A673 (cell line): ENCODE results near the gene MAML2. TPM values are rescaled to one million over a fixed set of nuclear protein-coding genes. Genes with fewer than 3 reads are reported as not detected.

Experiments
- BruUV-seq: library from RNA; stranded (reverse); fragments of 400-500 nt; replicated peaks from 2 replicates; lab custom pipeline; 2021; lab: Mats Ljungman, UMichigan
- CTCF ChIA-PET: fragments of 300-600 bp; sonication (Branson Sonifier 250); formaldehyde crosslinking; loops from one replicate; lab custom pipeline; 2022; ENCODE audit warnings: antibody characterized with exemption; lab: Charles Lee
- POLR2A ChIA-PET: fragments of 300-600 bp; sonication (Branson Sonifier 250); formaldehyde crosslinking; loops from one replicate; lab custom pipeline; 2022; ENCODE audit warnings: antibody characterized with exemption; ENCODE audit not compliant: low non-redundant PET; lab: Charles Lee
- DNase-seq: peaks from one replicate; pipeline ENCODE4 v3.0.0-alpha.2; 2015; ENCODE audit warnings: low spot score
- H3K27ac ChIP-seq: fragments of 200-600 bp; sonication (generic); 2 replicates; pipeline ENCODE4 v1.5.1; 2016; ENCODE audit warnings: mixed run types, low read depth, mild to moderate bottlenecking, mixed read lengths, antibody characterized with exemption, low read length; ENCODE audit not compliant: poor library complexity, severe bottlenecking
- H3K27me3 ChIP-seq: fragments of 200-600 bp; sonication (generic); replicated peaks from 2 replicates; pipeline ENCODE4 v1.6.1; 2017; ENCODE audit warnings: mixed run types, low read depth, mild to moderate bottlenecking, mixed read lengths, antibody characterized with exemption, low read length; ENCODE audit not compliant: insufficient read depth, poor library complexity
- H3K36me3 ChIP-seq: fragments of 200-600 bp; sonication (generic); 2 replicates; pipeline ENCODE4 v1.6.1; 2016; ENCODE audit warnings: mixed run types, mild to moderate bottlenecking, mixed read lengths, antibody characterized with exemption, low read length; ENCODE audit not compliant: insufficient read depth, poor library complexity, severe bottlenecking
- H3K4me1 ChIP-seq: fragments of 200-600 bp; sonication (generic); 2 replicates; pipeline ENCODE4 v1.6.1; 2017; ENCODE audit warnings: mixed run types, mild to moderate bottlenecking, mixed read lengths, antibody characterized with exemption, low read length; ENCODE audit not compliant: insufficient read depth, poor library complexity, severe bottlenecking
- H3K4me3 ChIP-seq: fragments of 200-600 bp; sonication (generic); 2 replicates; pipeline ENCODE4 v1.5.1; 2016; ENCODE audit warnings: low read depth, mixed run types, mild to moderate bottlenecking, mixed read lengths, low read length; ENCODE audit not compliant: poor library complexity, severe bottlenecking
- H3K9me3 ChIP-seq: fragments of 200-600 bp; sonication (generic); 2 replicates; pipeline ENCODE4 v1.6.1; 2016; ENCODE audit warnings: mixed run types, low read depth, mild to moderate bottlenecking, mixed read lengths, antibody characterized with exemption, low read length; ENCODE audit not compliant: poor library complexity, severe bottlenecking
- EZH2 ChIP-seq: fragments of 200-600 bp; sonication (generic); IDR thresholded peaks from 2 replicates; pipeline ENCODE4 v1.6.1; 2017; ENCODE audit warnings: borderline replicate concordance, low read depth, mild to moderate bottlenecking, mixed read lengths, antibody characterized with exemption, low read length; ENCODE audit not compliant: poor library complexity, severe bottlenecking
- intact Hi-C: fragments of 100-400 bp; cut with micrococcal nuclease; formaldehyde crosslinking; loops from one replicate; pipeline ENCODE4 v1.10.0; 2022; ENCODE audit not compliant: unreplicated experiment
- total RNA-seq: library from RNA; stranded (reverse); gene quantifications from 2 replicates; pipeline ENCODE4 v1.2.3, GENCODE V29; 2021
- TF ChIP-seq, protein P1 (sequence below): fragments of 300-800, 200-600 bp; sonication (generic); conservative IDR thresholded peaks from 2 replicates; pipeline ENCODE4 v1.5.1; 2017; ENCODE audit warnings: low read depth, mild to moderate bottlenecking, antibody characterized with exemption, low read length, moderate library complexity, mixed read lengths

The MAML2 gene
- total RNA-seq, 1 experiment from 2014 or later, result 6.4 TPM

GRCh38 chr11:96054870-96055705, 287.9 kb downstream of the MAML2 start:
- ChIA-PET CTCF (interaction anchor here (0.6 to 2.5 kb wide), 10 partner anchors 37 to 339 kb away, joined by 3 to 55 read pairs (median 4); partner anchors contain the start of gene MAML2), POLR2A (interaction anchor here (0.6 kb wide), 1 partner anchor 176 kb away, joined by 4 read pairs; no protein-coding TSS in a partner anchor)
- H3K4me1 ChIP-seq, result peaks cover 38% of the 10 kb centered on the region
- TF ChIP-seq, protein P1, sequence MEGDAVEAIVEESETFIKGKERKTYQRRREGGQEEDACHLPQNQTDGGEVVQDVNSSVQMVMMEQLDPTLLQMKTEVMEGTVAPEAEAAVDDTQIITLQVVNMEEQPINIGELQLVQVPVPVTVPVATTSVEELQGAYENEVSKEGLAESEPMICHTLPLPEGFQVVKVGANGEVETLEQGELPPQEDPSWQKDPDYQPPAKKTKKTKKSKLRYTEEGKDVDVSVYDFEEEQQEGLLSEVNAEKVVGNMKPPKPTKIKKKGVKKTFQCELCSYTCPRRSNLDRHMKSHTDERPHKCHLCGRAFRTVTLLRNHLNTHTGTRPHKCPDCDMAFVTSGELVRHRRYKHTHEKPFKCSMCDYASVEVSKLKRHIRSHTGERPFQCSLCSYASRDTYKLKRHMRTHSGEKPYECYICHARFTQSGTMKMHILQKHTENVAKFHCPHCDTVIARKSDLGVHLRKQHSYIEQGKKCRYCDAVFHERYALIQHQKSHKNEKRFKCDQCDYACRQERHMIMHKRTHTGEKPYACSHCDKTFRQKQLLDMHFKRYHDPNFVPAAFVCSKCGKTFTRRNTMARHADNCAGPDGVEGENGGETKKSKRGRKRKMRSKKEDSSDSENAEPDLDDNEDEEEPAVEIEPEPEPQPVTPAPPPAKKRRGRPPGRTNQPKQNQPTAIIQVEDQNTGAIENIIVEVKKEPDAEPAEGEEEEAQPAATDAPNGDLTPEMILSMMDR, result peak; percentile 79
- no peak for TF ChIP-seq EZH2
- no peaks in the 10 kb centered on the region for H3K36me3 ChIP-seq
- H3K9me3 ChIP-seq, result no peaks in the 10 kb centered on the region
- peak; percentile 70 for DNase-seq
- no peak overlapping the region for H3K27ac ChIP-seq
- no peak overlapping the region for H3K4me3 ChIP-seq
- no TSS peak for BruUV-seq
- H3K27me3 ChIP-seq, result no peaks in the 10 kb centered on the region
- intact Hi-C loops, result loop anchor here (1.0 to 2.0 kb wide), 3 partner anchors 188 to 334 kb away; partner anchors contain the start of genes CCDC82 and MAML2

GRCh38 chr11:96052921-96053651, 289.9 kb downstream of the MAML2 start:
- peak; percentile 21 for DNase-seq
- intact Hi-C loops, result no loop called here
- POLR2A ChIA-PET, result no interaction called here

GRCh38 chr11:96051820-96052219, 291.2 kb downstream of the MAML2 start:
- H3K27me3 ChIP-seq, result no peaks in the 10 kb centered on the region
- no peak for DNase-seq
- H3K9me3 ChIP-seq, result no peaks in the 10 kb centered on the region
- intact Hi-C loops, result no loop called here
- H3K4me3 ChIP-seq, result no peak overlapping the region
- H3K36me3 ChIP-seq, result no peaks in the 10 kb centered on the region
- no peak overlapping the region for H3K27ac ChIP-seq
- peaks cover 37% of the 10 kb centered on the region for H3K4me1 ChIP-seq
- ChIA-PET CTCF (interaction anchor here (1.5 kb wide), 1 partner anchor 291 kb away, joined by 4 read pairs; the partner anchor contains the start of gene MAML2), POLR2A (no interaction called here)
- no TSS peak for BruUV-seq
- TF ChIP-seq, protein P1, result no peak
- TF ChIP-seq EZH2, result no peak

More at GRCh38 chr11:96052921-96053651, 289.9 kb downstream of the MAML2 start:
- no peak overlapping the region for H3K27ac ChIP-seq
- H3K9me3 ChIP-seq, result no peaks in the 10 kb centered on the region
- CTCF ChIA-PET, result no interaction called here
- H3K4me1 ChIP-seq, result peaks cover 38% of the 10 kb centered on the region
- TF ChIP-seq EZH2, result no peak
- TF ChIP-seq, protein P1, result no peak
- BruUV-seq, result no TSS peak
- no peaks in the 10 kb centered on the region for H3K27me3 ChIP-seq
- no peaks in the 10 kb centered on the region for H3K36me3 ChIP-seq
- no peak overlapping the region for H3K4me3 ChIP-seq
